Hippocampal formation (tissue), 2 donors: ENCODE measurements around the gene KRTAP5-10.
"Not testable (repeated sequence)": the region's sequence is repeated elsewhere in the genome, so short reads cannot be mapped to it uniquely, and the experiment has no call there.

Experiments used
- DNase-seq, 2 donors: peaks; one replicate each; lab custom pipeline; 2025; lab: John Stamatoyannopoulos, UW

Gene KRTAP5-10

DNA sequence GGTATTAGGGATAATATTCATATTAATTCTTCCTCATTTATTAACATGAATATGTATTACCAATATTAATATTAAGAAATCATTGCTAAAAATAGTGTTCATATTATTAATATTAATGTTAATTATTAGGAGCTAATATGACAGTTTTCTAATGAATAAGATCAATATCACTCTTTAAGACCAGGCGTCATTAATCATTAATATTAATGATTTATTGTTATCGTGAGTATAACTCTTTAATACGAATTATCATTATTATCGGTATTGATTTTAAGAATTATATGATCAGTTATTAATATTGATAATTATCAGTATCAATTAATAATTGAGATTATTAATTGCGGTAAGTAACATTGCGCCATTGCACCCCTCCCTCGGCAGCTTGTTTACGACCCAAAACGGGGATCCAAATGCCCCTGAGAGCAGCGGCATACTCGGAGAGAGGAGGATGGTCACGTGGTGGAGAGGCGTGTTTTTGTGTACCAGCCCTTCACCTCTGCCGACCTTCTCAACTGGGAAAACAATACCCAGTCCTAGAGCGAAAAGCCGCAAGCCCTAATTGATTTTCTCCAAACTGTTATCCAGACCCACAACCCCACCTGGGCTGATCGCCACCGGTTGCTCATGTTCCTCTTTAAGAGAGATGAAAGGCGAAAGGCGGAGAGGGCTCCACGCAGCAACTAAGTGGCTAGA, 46.0 kb downstream of the KRTAP5-10 start:
- DNase-seq = not testable (repeated sequence)

- DNase-seq = not testable (repeated sequence)
These were observed 48.6 kb downstream of the KRTAP5-10 start for GRCh38 chr11:71613931-71614330.

DNA sequence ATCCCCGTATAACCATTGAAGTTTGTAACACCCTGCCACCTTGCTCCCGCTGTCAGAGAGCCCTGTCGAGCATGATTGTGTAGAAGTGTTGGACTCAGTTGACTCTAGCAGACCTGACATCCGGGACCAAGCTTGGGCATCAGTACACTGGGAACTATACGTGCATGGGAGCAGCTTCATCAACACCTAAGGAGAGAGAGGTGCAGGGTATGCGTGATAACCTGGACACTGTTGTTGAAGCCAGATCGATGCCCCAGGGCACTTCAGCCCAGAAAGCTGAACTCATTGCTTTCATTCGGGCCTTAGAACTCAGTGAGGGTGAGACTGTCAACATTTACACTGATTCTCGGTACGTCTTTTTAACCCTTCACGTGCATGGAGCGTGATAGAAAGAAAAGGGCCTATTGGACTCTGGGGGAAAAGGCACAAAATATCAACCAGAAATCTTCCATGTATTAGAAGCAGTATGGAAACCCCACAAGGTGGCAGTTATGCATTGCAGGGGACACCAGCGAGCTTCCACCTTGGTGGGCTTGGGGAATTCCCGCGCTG, 49.1 kb downstream of the KRTAP5-10 start:
- not testable (repeated sequence) for DNase-seq

DNA sequence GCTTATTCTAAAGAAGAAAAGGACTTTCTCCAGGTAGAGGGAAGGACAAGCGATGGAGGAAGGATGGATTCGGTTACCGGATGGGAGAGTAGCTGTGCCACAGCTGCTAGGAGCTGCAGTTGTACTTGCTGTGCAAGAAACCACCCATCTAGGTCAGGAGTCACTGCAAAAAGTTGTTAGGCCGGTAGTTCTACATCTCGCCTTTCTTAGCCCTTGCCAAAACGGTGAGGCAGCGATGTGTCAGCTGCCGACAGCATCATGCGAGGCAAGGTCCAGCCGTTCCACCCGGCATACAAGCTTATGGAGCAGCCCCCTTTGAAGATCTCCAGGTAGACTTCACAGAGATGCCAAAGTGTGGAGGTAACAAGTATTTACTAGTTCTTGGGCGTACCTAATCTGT, 49.6 kb downstream of the KRTAP5-10 start:
- not testable (repeated sequence) for DNase-seq
